Activated naive CD8-positive, alpha-beta T cell treated with anti-CD3 and anti-CD28 coated beads, Interleukin-2, amount 10 ng/mL, durations not matched to agents 7 days and 5 days (primary cell): ENCODE results near the gene EDIL3. TPM values are rescaled to one million over a fixed set of nuclear protein-coding genes. Genes with fewer than 3 reads are reported as not detected.
A peak's percentile ranks its signal among the peaks of the same experiment; 100 is the strongest.

Experiments
- ATAC-seq: fragments of 150-1000 bp; cut with Tn5 transposase; one replicate; pipeline ENCODE4 v1.10.0; 2021; ENCODE audit warnings: low read depth, moderate library complexity
- POLR2A ChIA-PET: fragments of 350-600 bp; sonication (Branson Sonifier 250); formaldehyde crosslinking; loops from one replicate; lab custom pipeline; 2021; ENCODE audit warnings: antibody characterized with exemption; lab: Charles Lee
- DNase-seq: peaks from one replicate; pipeline ENCODE4 v3.0.0; 2021
- H3K27ac Mint-ChIP-seq: one replicate; pipeline ENCODE4 v1.8.0; 2022; ENCODE audit warnings: mild to moderate bottlenecking, mixed read lengths
- H3K27me3 Mint-ChIP-seq: one replicate; pipeline ENCODE4 v1.8.0; 2022; ENCODE audit warnings: mild to moderate bottlenecking, moderate library complexity, mixed read lengths
- H3K36me3 Mint-ChIP-seq: one replicate; pipeline ENCODE4 v1.8.0; 2021; ENCODE audit warnings: mild to moderate bottlenecking, mixed read lengths
- H3K4me1 Mint-ChIP-seq: one replicate; pipeline ENCODE4 v1.8.0; 2021; ENCODE audit warnings: mixed read lengths
- H3K4me3 Mint-ChIP-seq: one replicate; pipeline ENCODE4 v1.8.0; 2022; ENCODE audit warnings: mild to moderate bottlenecking, moderate library complexity, mixed read lengths
- H3K9me3 Mint-ChIP-seq: one replicate; pipeline ENCODE4 v1.8.0; 2021; ENCODE audit warnings: mixed read lengths
- total RNA-seq, 2 experiments: library from RNA; stranded (reverse); gene quantifications; one replicate each; pipeline ENCODE4 v1.2.3, GENCODE V29; 2021

The EDIL3 gene
- total RNA-seq, 2 experiments from 2014 or later: not detected

DNA sequence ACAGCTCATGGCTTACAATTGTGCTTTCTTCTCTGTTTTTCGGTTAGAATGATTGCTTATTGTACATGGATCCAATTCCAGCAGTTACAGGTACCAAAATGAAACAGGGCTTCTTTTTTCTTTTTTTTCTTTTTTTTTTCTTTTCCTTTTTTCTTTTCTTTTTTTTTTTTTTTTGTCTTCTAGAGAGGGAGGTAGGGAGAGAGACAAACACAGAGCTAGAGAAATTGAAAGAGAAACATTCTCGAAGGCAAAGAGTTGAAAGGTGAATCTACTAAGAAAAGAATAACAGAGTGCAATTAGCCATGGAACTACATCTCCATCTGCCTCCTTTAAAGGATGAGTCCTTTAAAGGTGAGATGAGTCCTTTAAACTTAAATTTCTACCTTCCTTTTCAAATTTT lies 1.0 kb upstream of the EDIL3 start:
- Mint-ChIP-seq H3K9me3 (no peaks in the 10 kb centered on the region), H3K27me3 (peaks cover 46% of the 10 kb centered on the region), H3K36me3 (no peaks in the 10 kb centered on the region), H3K4me1 (peaks cover 9% of the 10 kb centered on the region), H3K27ac (no peak overlapping the region), H3K4me3 (no peak overlapping the region)
- ATAC-seq (no peak), DNase-seq (no peak)
- POLR2A ChIA-PET: no interaction called here

DNA sequence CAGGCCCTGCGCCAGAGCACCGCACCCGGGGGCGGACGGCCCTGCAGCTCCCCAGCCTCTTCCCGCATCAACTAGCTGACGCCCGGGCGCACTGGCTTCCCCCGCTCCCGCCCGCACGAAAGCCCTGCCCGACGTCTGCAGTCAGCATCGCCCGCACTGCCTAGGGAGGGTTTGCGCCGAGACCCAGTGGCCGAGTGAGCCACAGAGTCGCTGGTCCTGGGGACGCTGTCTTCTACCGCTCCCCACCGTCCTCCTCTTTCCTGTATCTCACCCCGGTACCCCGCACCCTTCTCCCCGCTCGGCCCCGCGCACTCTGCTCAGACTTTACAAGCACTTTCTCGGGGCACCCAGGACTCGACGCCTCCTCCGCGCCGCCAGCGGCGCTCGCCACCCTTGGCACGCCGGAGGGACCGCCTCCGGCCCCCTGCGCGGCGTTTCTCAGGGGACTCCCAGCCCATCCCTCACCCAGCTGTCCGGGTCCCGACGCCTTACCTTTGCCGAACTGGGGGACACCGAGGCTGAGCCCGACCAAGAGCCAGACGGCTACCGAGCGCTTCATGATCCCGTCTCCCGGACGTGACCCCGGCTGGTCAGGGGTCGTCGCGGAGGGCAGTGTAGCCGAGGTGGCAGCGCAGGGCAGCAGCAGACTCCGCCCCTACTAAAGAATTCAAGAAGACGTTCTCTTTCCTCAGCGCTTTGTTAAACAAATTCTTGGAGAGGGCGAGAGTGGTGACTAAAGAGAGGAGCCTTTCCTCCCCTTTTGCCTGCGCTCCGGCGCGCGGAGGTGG lies 670 bp downstream of the EDIL3 start:
- Mint-ChIP-seq H3K27ac (no peak overlapping the region), H3K9me3 (no peaks in the 10 kb centered on the region), H3K36me3 (no peaks in the 10 kb centered on the region), H3K4me1 (peaks cover 9% of the 10 kb centered on the region), H3K27me3 (peaks cover 46% of the 10 kb centered on the region), H3K4me3 (no peak overlapping the region)
- no peak for DNase-seq
- ATAC-seq: no peak
- POLR2A ChIA-PET: no interaction called here

DNA sequence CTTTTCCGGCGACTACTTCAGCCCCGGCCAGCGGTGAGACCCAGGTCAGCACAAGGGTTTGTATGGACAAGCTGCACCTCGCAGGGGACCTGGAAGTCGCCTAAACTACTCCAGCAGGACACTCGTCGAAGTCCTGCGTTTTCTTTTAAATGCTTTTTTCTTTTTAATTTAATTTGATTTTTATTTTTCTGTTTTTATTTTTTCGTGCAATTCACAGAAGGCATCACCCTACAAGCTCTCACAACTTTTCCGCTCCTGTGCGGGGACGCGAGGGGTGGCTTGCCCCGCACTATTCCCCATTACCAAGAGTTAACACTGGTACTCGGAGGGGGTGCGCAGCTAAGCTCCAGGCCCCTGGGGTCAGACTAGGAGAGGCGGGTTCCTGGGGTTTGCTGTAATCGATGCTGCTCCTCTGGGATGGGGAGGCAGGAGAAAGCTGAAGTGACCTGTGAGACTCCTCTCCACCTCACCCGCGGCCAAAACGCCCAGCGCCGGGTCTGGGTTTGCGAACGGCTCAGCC lies 1.3 kb downstream of the EDIL3 start:
- no peak overlapping the region for H3K27ac Mint-ChIP-seq
- H3K4me1 Mint-ChIP-seq: peaks cover 9% of the 10 kb centered on the region
- no peaks in the 10 kb centered on the region for H3K9me3 Mint-ChIP-seq
- ATAC-seq: no peak
- POLR2A ChIA-PET: no interaction called here
- no peak for DNase-seq
- H3K27me3 Mint-ChIP-seq: peaks cover 46% of the 10 kb centered on the region
- H3K36me3 Mint-ChIP-seq: no peaks in the 10 kb centered on the region
- no peak overlapping the region for H3K4me3 Mint-ChIP-seq

DNA sequence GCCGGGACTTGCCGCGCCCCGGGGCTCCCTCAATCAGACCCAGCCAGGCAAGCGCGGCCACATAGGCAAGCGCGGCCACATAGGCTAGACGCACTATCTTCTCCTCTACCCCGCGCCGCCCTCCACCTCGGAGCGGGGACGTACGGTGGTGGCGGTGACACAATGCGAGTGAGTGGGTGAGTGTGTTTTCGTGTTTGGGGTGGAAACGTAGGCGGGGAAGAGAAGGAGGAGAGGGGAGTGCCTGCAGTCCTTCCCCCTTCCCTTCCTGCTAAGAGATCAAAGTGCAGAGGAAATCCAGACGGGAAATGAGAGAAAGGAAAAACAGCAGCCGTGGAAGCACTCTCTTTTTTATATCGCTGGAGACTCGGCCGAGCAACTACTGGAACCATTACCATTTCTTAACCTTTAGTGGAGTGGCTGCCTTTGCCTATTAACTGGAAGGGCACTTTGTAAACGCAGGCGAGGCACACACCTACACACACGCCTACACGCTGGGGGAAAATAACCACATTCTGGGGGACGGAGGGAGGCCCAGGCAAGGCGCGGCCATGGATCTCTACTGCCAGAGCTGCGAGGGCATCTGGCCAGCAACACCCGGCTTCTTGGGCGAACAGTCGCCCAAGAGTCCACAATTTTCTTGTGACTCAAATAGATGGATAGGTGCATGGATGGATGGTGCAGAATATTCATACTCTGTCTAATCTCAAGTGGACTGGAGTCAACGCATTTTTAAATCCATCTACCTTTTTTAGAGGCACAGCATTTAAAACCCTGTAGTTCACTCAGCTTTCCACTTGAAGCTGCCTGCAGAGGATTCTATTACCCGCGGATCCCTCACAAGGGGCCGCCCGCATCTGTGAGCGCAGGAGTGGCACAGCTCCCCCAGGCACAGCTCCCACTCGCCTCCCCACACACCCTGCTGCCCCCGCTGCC lies 2.1 kb downstream of the EDIL3 start:
- peak overlapping the region; percentile 26 for H3K4me3 Mint-ChIP-seq

DNA sequence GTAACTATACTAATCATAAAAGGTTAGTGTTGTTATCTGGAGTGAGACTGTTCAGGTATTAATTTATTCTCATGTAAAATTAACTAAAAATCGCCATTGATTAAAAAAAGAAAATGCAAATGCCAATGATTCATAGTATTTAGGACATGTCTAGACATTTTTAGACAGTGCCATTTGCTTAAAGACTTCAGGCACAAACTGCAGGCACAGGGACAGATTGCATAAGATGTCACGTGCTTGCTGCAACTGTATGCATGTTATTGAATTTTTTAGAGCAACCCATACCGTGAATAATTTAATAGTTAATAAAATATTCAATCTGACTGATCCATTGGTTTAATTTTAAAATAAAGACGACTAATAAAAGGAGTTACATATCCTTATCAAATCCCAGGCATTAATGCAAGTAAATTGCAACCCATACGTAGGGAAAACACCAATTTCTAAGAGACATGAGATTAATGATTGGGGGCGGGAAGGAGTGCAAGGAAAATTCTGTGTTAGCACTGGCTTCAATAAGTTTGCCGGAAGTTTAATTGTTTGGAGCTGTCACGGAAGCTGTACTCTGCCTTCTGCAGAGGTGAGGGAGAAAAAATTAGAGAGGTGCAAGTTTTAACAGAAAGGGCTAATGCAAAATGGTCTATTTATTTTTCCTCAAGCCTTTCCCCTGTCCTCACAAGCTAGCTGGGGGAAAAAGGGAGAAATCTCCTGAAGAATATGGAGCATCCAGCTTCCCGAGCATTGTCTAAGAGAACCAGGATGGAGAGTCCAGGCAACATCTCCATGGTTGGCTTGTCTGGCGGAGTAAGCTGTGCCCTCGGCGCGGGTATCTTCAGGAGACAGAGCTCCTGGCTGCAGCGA lies 2.9 kb downstream of the EDIL3 start:
- peaks cover 9% of the 10 kb centered on the region for H3K4me1 Mint-ChIP-seq
- no peaks in the 10 kb centered on the region for H3K36me3 Mint-ChIP-seq
- H3K4me3 Mint-ChIP-seq: peak overlapping the region; percentile 26
- DNase-seq (no peak), ATAC-seq (no peak)
- no peak overlapping the region for H3K27ac Mint-ChIP-seq
- H3K27me3 Mint-ChIP-seq: peaks cover 46% of the 10 kb centered on the region
- no peaks in the 10 kb centered on the region for H3K9me3 Mint-ChIP-seq
- POLR2A ChIA-PET: no interaction called here

More for the DNA sequence above, 2.1 kb downstream of the EDIL3 start:
- Mint-ChIP-seq H3K27ac (no peak overlapping the region), H3K27me3 (peaks cover 46% of the 10 kb centered on the region), H3K4me1 (peaks cover 9% of the 10 kb centered on the region), H3K9me3 (no peaks in the 10 kb centered on the region), H3K36me3 (no peaks in the 10 kb centered on the region)
- no peak for ATAC-seq
- DNase-seq: no peak
- POLR2A ChIA-PET: no interaction called here

DNA sequence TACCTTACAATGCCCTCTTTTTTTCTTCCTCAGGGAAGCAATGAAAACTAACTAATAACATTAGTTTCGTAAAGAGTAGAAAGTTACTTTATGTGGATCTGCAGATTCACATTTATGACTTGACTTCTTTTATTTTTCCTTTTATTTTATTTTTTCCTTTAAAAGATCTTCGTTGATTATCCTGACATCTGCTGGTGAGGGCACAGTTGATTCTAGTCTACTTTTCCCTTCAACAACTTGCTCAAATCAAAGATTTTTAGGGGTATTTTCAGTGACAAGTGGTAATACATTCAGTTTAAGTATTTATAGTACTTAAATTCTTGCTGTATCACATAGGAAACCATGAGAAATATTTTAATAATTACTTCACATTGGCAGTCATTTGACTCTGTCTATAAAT lies 4.9 kb downstream of the EDIL3 start:
- no peak overlapping the region for H3K4me3 Mint-ChIP-seq
- no peaks in the 10 kb centered on the region for H3K9me3 Mint-ChIP-seq

DNA sequence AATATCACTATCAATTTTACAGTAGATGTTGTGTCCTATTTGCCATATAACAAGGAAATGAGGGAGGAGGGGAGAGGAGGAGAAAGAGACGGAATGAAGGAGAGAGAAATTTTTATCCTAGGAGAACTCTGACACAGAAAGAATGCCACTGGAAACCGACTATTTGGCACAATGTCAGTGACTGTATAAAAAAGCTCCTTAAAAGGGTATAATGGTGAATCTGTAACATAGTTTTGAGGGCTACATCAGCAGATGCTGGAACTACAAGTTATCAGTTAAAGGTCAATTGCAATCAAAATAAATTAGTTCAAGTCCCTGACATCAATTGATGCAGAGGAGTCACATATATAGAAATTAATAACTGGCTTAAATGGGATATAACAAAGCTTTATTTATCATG lies 5.7 kb downstream of the EDIL3 start:
- DNase-seq (no peak), ATAC-seq (no peak)
- no peaks in the 10 kb centered on the region for H3K9me3 Mint-ChIP-seq
- H3K27me3 Mint-ChIP-seq: peaks cover 23% of the 10 kb centered on the region
- no peak overlapping the region for H3K27ac Mint-ChIP-seq
- POLR2A ChIA-PET: no interaction called here
- no peaks in the 10 kb centered on the region for H3K36me3 Mint-ChIP-seq
- peaks cover 6% of the 10 kb centered on the region for H3K4me1 Mint-ChIP-seq
- H3K4me3 Mint-ChIP-seq: no peak overlapping the region

More for the DNA sequence above, 4.9 kb downstream of the EDIL3 start:
- H3K4me1 Mint-ChIP-seq: peaks cover 7% of the 10 kb centered on the region
- POLR2A ChIA-PET: no interaction called here
- ATAC-seq: no peak
- H3K27me3 Mint-ChIP-seq: peaks cover 27% of the 10 kb centered on the region
- no peak for DNase-seq
- no peaks in the 10 kb centered on the region for H3K36me3 Mint-ChIP-seq
- no peak overlapping the region for H3K27ac Mint-ChIP-seq

DNA sequence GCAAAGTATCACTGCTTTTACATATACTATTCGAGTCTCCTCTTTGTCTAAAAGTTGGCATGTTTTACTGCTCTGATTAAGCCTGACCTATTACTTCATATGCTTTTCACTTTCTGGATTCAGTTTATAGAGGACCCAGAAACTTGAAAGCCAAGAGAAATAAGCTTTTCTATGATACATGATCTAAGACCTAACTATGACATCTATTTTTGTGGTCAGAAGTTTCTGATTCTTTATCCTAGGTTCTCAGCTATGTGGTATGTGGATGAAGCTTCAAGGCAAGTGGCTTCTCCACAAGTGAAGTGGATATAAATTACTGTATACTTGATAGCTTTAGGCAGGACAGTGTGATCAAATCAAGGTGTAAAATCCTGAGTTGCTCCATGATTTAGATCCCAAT lies 6.3 kb downstream of the EDIL3 start:
- H3K9me3 Mint-ChIP-seq: no peaks in the 10 kb centered on the region
- H3K27ac Mint-ChIP-seq: no peak overlapping the region
- H3K4me1 Mint-ChIP-seq: peaks cover 6% of the 10 kb centered on the region
- POLR2A ChIA-PET: no interaction called here
- no peak for DNase-seq
- H3K27me3 Mint-ChIP-seq: peaks cover 19% of the 10 kb centered on the region
- H3K36me3 Mint-ChIP-seq: no peaks in the 10 kb centered on the region
- no peak overlapping the region for H3K4me3 Mint-ChIP-seq
- ATAC-seq: no peak

DNA sequence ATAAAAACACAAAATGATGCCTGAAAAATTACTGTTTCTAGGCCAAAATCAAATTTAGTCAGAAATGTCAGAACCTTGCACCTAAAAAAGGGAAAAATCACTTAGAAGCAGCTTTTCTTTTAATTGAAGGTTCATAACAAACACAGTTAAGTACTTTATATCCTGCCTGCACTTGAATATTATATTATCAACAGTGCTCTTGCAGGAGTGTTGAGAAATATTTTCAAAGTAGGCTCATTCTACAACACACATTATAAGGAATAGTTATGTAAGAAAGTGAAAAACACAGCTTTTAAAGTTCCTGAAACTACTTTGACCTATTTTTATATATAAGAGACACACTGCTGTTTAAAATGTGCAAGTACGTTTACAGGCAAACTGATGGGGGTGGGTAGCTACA lies 8.3 kb downstream of the EDIL3 start:
- ATAC-seq (no peak), DNase-seq (no peak)
- POLR2A ChIA-PET: no interaction called here
- H3K4me3 Mint-ChIP-seq: no peak overlapping the region
- H3K4me1 Mint-ChIP-seq: no peaks in the 10 kb centered on the region
- no peaks in the 10 kb centered on the region for H3K27me3 Mint-ChIP-seq
- no peaks in the 10 kb centered on the region for H3K9me3 Mint-ChIP-seq
- H3K27ac Mint-ChIP-seq: no peak overlapping the region
- H3K36me3 Mint-ChIP-seq: no peaks in the 10 kb centered on the region

DNA sequence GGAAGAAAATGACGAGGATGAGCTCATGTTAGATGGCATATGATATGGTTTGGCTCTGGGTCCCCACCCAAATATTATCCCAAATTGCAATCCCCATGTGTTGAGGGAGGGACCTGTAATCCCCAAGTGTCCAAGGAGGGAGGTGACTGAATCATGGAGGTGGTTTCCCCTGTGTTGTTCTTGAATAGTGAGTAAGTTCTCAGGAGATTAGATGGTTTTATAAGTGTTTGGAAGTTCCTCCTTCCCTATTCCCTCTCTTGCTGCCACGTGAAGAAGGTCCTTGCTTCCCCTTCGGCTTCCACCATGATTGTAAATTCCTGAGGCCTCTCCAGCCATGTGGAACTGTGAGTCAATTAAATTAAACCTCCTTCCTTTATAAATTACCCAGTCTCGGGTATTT lies 10.1 kb downstream of the EDIL3 start:
- no peaks in the 10 kb centered on the region for H3K4me1 Mint-ChIP-seq
- POLR2A ChIA-PET: no interaction called here
- no peak overlapping the region for H3K27ac Mint-ChIP-seq
- no peaks in the 10 kb centered on the region for H3K9me3 Mint-ChIP-seq
- no peak for DNase-seq
- ATAC-seq: no peak
- no peaks in the 10 kb centered on the region for H3K36me3 Mint-ChIP-seq
- no peaks in the 10 kb centered on the region for H3K27me3 Mint-ChIP-seq
- H3K4me3 Mint-ChIP-seq: no peak overlapping the region

DNA sequence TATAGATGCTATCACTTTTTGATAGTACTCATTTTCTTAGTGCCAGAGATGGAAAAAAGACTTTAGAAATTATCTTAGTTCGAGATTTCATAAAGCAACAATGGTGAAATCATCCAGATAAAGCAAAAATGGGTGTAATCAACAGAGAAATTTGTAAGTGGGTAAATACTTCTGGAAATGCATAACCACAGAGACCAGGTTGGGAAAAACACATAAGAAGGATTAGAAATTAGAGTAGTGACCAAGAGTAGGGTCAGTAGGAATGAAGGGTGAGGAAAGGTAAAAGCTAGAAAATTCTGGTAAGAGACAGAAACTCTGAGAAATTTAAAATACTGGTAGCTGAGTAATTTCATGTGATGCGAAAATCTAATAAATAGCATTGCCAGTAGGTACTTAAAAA lies 11.2 kb downstream of the EDIL3 start:
- Mint-ChIP-seq H3K27ac (no peak overlapping the region), H3K36me3 (no peaks in the 10 kb centered on the region), H3K9me3 (no peaks in the 10 kb centered on the region), H3K4me3 (no peak overlapping the region), H3K4me1 (no peaks in the 10 kb centered on the region), H3K27me3 (no peaks in the 10 kb centered on the region)
- no peak for DNase-seq
- POLR2A ChIA-PET: interaction anchor here (0.7 kb wide), 1 partner anchor 116 kb away, joined by 3 read pairs; no protein-coding TSS in a partner anchor
- no peak for ATAC-seq

DNA sequence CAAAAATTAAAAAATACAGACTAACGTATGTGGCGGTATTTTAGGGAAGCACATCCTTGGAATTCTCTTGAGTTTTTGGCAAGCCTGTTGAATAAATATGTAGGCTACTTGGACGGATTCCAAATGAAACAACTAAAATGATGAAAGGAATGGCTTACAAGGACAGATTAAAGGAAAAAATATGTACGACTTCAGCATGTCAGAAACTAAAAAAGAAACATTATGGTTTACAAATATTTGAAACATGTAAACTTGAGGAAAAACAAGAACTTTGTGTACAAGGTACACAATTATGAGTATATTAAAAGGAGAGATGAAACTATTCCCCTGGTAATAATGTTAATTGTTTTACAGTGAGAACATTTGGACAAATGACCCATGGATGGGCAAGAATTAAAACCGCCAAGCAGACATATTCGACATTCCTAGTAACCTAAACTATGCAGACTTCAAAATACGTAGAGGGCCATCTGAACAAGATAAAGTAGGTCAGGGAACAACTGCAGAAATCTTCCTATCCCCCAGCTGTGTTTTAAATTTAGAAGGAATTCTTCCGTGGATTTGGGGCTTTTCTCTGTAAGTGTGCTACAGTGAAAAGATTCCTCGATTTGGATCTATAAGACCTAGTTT lies 12.5 kb downstream of the EDIL3 start:
- no peak for DNase-seq
- Mint-ChIP-seq H3K4me1 (no peaks in the 10 kb centered on the region), H3K4me3 (no peak overlapping the region), H3K27ac (no peak overlapping the region), H3K36me3 (no peaks in the 10 kb centered on the region), H3K27me3 (no peaks in the 10 kb centered on the region), H3K9me3 (no peaks in the 10 kb centered on the region)
- POLR2A ChIA-PET: no interaction called here
- no peak for ATAC-seq
